Upper lobe of left lung (tissue), 6 donors: ENCODE measurements around the gene FAM240A. TPM values are rescaled to one million over a fixed set of nuclear protein-coding genes. Genes with fewer than 3 reads are reported as not detected.
"Not testable (repeated sequence)": the region's sequence is repeated elsewhere in the genome, so short reads cannot be mapped to it uniquely, and the experiment has no call there.

Experiments
- ATAC-seq, 2 donors: fragments of 200-7000 bp; cut with Tn5 transposase; one replicate each; pipeline ENCODE4 v1.9.1; 2022; ENCODE audit warnings: mild to moderate bottlenecking in 2 of 2, moderate library complexity in 2 of 2; ENCODE audit not compliant: low FRiP score in 2 of 2
- DNase-seq, 2 donors: peaks; one replicate each; pipeline ENCODE4 v3.0.0-alpha.2; 2019 to 2020
- H3K27ac ChIP-seq, 4 donors: fragments of 200-600 bp; sonication (generic); one replicate each; pipeline ENCODE4 v1.5.1; 2016 to 2019
- H3K27me3 ChIP-seq, 4 donors: fragments of 200-600 bp; sonication (generic); one replicate each; pipeline ENCODE4 v1.5.1; 2017 to 2019
- H3K36me3 ChIP-seq, 4 donors: fragments of 200-600 bp; sonication (generic); one replicate each; pipeline ENCODE4 v1.5.1; 2016 to 2019
- H3K4me1 ChIP-seq, 4 donors: fragments of 200-600 bp; sonication (generic); one replicate each; pipeline ENCODE4 v1.5.1; 2018 to 2019
- H3K4me3 ChIP-seq, 4 donors: fragments of 200-600 bp; sonication (generic); one replicate each; pipeline ENCODE4 v1.5.1; 2017 to 2019; ENCODE audit warnings: mild to moderate bottlenecking in 2 of 4, moderate library complexity in 1 of 4
- H3K9me3 ChIP-seq, 4 donors: fragments of 200-600 bp; sonication (generic); one replicate each; pipeline ENCODE4 v1.5.1; 2018 to 2019
- CTCF ChIP-seq, 6 experiments: fragments of 450-650 bp in 4 of 6; fragments of 200-600 bp in 2 of 6; sonication (generic) in 2 of 6; IDR thresholded peaks; one replicate each; pipeline ENCODE4 v1.5.1; 2016 to 2019; ENCODE audit warnings: antibody characterized with exemption in 6 of 6
- EP300 ChIP-seq, 4 donors: sonication (generic); formaldehyde crosslinking; IDR thresholded peaks; one replicate each; pipeline ENCODE4 v1.5.1; 2017; ENCODE audit warnings: antibody characterized with exemption in 4 of 4, control low read depth in 2 of 4
- POLR2A ChIP-seq, 4 donors: fragments of 450-650 bp; IDR thresholded peaks; one replicate each; pipeline ENCODE4 v1.5.1; 2016 to 2017; ENCODE audit warnings: antibody characterized with exemption in 4 of 4, mild to moderate bottlenecking in 2 of 4
- POLR2AphosphoS5 ChIP-seq, 2 donors: sonication (generic); formaldehyde crosslinking; IDR thresholded peaks; one replicate each; pipeline ENCODE4 v1.5.1; 2017; ENCODE audit warnings: antibody characterized with exemption in 2 of 2
- WGBS, 2 donors: methylation state at CpG; one replicate each; pipeline ENCODE4 v1.1.5; 2017 to 2018; 5-methylcytosine and 5-hydroxymethylcytosine counted together
- total RNA-seq, 6 donors: library from RNA; depleted of rRNA in 4 of 6; stranded (reverse); fragments of >200 nt in 4 of 6; gene quantifications; one replicate each; pipeline versions ENCODE4 v1.1.0 to v1.2.1, GENCODE V29; 2016 to 2021
- donor health status: DM: no; HTN: no; CAD: no; lungs with moderate emphysema.
- donor health status: DM: no; HTN: yes; CAD: no; lungs with severe emphysema.

The FAM240A gene
- total RNA-seq, 6 donors from 2014 or later, result not detected

GRCh38 chr3:46585799-46586693 lies 26.3 kb upstream of the FAM240A start:
- H3K4me1 ChIP-seq, result no peaks in the 10 kb centered on the region
- WGBS, 2 donors, result 81 to 84% methylated on average over 5 of the region's 5 CpGs
- DNase-seq (no peak), ATAC-seq (no peak)
- H3K4me3 ChIP-seq, result no peak overlapping the region
- H3K9me3 ChIP-seq, result no peaks in the 10 kb centered on the region
- no peak overlapping the region for H3K27ac ChIP-seq
- TF ChIP-seq POLR2AphosphoS5 (IDR thresholded peaks at IDR 0.05) (no peak), EP300 (IDR thresholded peaks at IDR 0.05) (no peak), CTCF (IDR thresholded peaks at IDR 0.05) (no peak), POLR2A (IDR thresholded peaks at IDR 0.05) (no peak)
- no peaks in the 10 kb centered on the region for H3K36me3 ChIP-seq
- no peaks in the 10 kb centered on the region for H3K27me3 ChIP-seq

- ATAC-seq, result no peak
- H3K27ac ChIP-seq, result no peak overlapping the region
- no peaks in the 10 kb centered on the region for H3K36me3 ChIP-seq
- 92 to 94% methylated on average over 6 of the region's 6 CpGs for WGBS, 2 donors
- DNase-seq, result no peak
- H3K4me1 ChIP-seq, result no peaks in the 10 kb centered on the region
- H3K4me3 ChIP-seq, result no peak overlapping the region
- H3K27me3 ChIP-seq, result no peaks in the 10 kb centered on the region
- TF ChIP-seq POLR2A (IDR thresholded peaks at IDR 0.05) (no peak), EP300 (IDR thresholded peaks at IDR 0.05) (no peak), POLR2AphosphoS5 (IDR thresholded peaks at IDR 0.05) (no peak), CTCF (IDR thresholded peaks at IDR 0.05) (no peak)
- no peaks in the 10 kb centered on the region for H3K9me3 ChIP-seq
Measured at GRCh38 chr3:46586738-46587246, 25.5 kb upstream of the FAM240A start.

GRCh38 chr3:46587268-46587667 lies 25.1 kb upstream of the FAM240A start:
- H3K4me3 ChIP-seq, H3K27me3 ChIP-seq, H3K36me3 ChIP-seq, ATAC-seq, DNase-seq, H3K9me3 ChIP-seq, H3K4me1 ChIP-seq, H3K27ac ChIP-seq: not testable (repeated sequence)
- 87 to 88% methylated on average over 3 of the region's 3 CpGs for WGBS, 2 donors

- no peak overlapping the region for H3K27ac ChIP-seq
- no peak for ATAC-seq
- H3K36me3 ChIP-seq, result no peaks in the 10 kb centered on the region
- no peak overlapping the region for H3K4me3 ChIP-seq
- H3K27me3 ChIP-seq, result no peaks in the 10 kb centered on the region
- no peaks in the 10 kb centered on the region for H3K9me3 ChIP-seq
- TF ChIP-seq POLR2A (IDR thresholded peaks at IDR 0.05), result no peak
- no peak for TF ChIP-seq POLR2AphosphoS5 (IDR thresholded peaks at IDR 0.05)
- no peak for TF ChIP-seq CTCF (IDR thresholded peaks at IDR 0.05)
- TF ChIP-seq EP300 (IDR thresholded peaks at IDR 0.05), result no peak
- 85 to 90% methylated on average over 14 of the region's 14 CpGs for WGBS, 2 donors
- no peaks in the 10 kb centered on the region for H3K4me1 ChIP-seq
- no peak for DNase-seq
Measured at GRCh38 chr3:46593274-46593862, 19.0 kb upstream of the FAM240A start.

GRCh38 chr3:46593979-46594378 lies 18.3 kb upstream of the FAM240A start:
- H3K36me3 ChIP-seq, result no peaks in the 10 kb centered on the region
- no peaks in the 10 kb centered on the region for H3K4me1 ChIP-seq
- no peak for DNase-seq
- TF ChIP-seq CTCF (IDR thresholded peaks at IDR 0.05) (no peak), EP300 (IDR thresholded peaks at IDR 0.05) (no peak), POLR2AphosphoS5 (IDR thresholded peaks at IDR 0.05) (no peak), POLR2A (IDR thresholded peaks at IDR 0.05) (no peak)
- H3K4me3 ChIP-seq, result no peak overlapping the region
- no peak overlapping the region for H3K27ac ChIP-seq
- ATAC-seq, result no peak
- H3K9me3 ChIP-seq, result no peaks in the 10 kb centered on the region
- H3K27me3 ChIP-seq, result no peaks in the 10 kb centered on the region
